Upper lobe of left lung (tissue), 4 donors: ENCODE results near the gene CFAP68.

Source experiments
- EP300 ChIP-seq, 4 donors: sonication (generic); formaldehyde crosslinking; IDR thresholded peaks; one replicate each; pipeline ENCODE4 v1.5.1; 2017; ENCODE audit warnings: antibody characterized with exemption in 4 of 4, control low read depth in 2 of 4
- POLR2A ChIP-seq, 4 donors: fragments of 450-650 bp; IDR thresholded peaks; one replicate each; pipeline ENCODE4 v1.5.1; 2016 to 2017; ENCODE audit warnings: antibody characterized with exemption in 4 of 4, mild to moderate bottlenecking in 2 of 4
- POLR2AphosphoS5 ChIP-seq, 2 donors: sonication (generic); formaldehyde crosslinking; IDR thresholded peaks; one replicate each; pipeline ENCODE4 v1.5.1; 2017; ENCODE audit warnings: antibody characterized with exemption in 2 of 2
- TF ChIP-seq, protein P1 (sequence below), 6 experiments: fragments of 450-650 bp in 4 of 6; fragments of 200-600 bp in 2 of 6; sonication (generic) in 2 of 6; IDR thresholded peaks; one replicate each; pipeline ENCODE4 v1.5.1; 2016 to 2019; ENCODE audit warnings: antibody characterized with exemption in 6 of 6

DNA sequence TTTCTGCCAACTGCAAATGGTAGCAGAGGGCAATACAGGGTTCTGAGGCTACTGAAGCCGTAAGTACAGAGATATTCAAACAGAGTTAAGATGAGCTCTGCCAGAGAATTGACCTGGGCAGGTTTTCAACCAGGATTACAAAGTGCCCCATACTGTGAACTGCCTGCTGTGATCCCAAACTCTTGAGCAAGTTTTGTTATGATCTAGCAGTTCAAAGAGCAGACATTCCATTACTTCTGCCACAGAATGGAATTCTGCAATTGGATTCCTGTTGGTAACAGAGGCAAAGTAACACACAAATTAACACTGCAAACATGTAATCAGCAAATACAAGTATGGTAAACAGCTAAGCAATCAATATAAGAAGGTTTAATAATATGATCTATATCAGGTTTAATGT, 39.2 kb upstream of the CFAP68 start:
- TF ChIP-seq, protein P1, sequence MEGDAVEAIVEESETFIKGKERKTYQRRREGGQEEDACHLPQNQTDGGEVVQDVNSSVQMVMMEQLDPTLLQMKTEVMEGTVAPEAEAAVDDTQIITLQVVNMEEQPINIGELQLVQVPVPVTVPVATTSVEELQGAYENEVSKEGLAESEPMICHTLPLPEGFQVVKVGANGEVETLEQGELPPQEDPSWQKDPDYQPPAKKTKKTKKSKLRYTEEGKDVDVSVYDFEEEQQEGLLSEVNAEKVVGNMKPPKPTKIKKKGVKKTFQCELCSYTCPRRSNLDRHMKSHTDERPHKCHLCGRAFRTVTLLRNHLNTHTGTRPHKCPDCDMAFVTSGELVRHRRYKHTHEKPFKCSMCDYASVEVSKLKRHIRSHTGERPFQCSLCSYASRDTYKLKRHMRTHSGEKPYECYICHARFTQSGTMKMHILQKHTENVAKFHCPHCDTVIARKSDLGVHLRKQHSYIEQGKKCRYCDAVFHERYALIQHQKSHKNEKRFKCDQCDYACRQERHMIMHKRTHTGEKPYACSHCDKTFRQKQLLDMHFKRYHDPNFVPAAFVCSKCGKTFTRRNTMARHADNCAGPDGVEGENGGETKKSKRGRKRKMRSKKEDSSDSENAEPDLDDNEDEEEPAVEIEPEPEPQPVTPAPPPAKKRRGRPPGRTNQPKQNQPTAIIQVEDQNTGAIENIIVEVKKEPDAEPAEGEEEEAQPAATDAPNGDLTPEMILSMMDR (IDR thresholded peaks at IDR 0.05): no peak
- no peak for TF ChIP-seq POLR2AphosphoS5 (IDR thresholded peaks at IDR 0.05)
- TF ChIP-seq POLR2A (IDR thresholded peaks at IDR 0.05): no peak
- no peak for TF ChIP-seq EP300 (IDR thresholded peaks at IDR 0.05)
